Renal cortex interstitium (tissue), 15 donors: ENCODE results near the gene VAMP2. TPM values are rescaled to one million over a fixed set of nuclear protein-coding genes. Genes with fewer than 3 reads are reported as not detected.

ENCODE experiments used
- DNase-seq, 11 donors: peaks; one replicate each; pipeline ENCODE4 v3.0.0-alpha.2; 2013; ENCODE audit warnings: low read depth in 9 of 11, low spot score in 4 of 11; ENCODE audit errors: extremely low read depth in 1 of 11
- long read RNA-seq, 16 experiments: transcript quantifications; one replicate each; lab custom pipeline, GENCODE V29; 2026
- polyA plus RNA-seq, 3 donors: library from polyadenylated mRNA; unstranded; fragments of 120-200 nt; gene quantifications; one replicate each; pipeline ENCODE4 v1.2.1, GENCODE V29; 2013; ENCODE audit not compliant: insufficient read length in 3 of 3

The VAMP2 gene
- polyA plus RNA-seq, result 100 to 1,000 TPM; 107 to 150 (median 110) TPM
- long read RNA-seq, donor 1, transcript VAMP2-201 (5 exons, 2,153 nt), result major isoform, 36 of 51 reads
- long read RNA-seq, donor 1, partial matches to known transcripts, result 10 of 51 reads
- long read RNA-seq, donor 1, other reads (novel, unspliced or antisense), result 0 of 51 reads
- long read RNA-seq, donor 2, transcript VAMP2-203 (4 exons, 557 nt), result minor isoform, 5 of 43 reads
- long read RNA-seq, donor 2, transcript VAMP2-201 (5 exons, 2,153 nt), result major isoform, 30 of 43 reads
- long read RNA-seq, donor 2, partial matches to known transcripts, result 7 of 43 reads
- long read RNA-seq, donor 2, other reads (novel, unspliced or antisense), result 0 of 43 reads
- long read RNA-seq, donor 3, transcript VAMP2-201 (5 exons, 2,153 nt), result major isoform, 67 of 101 reads
- long read RNA-seq, donor 3, transcript VAMP2-204 (5 exons, 874 nt), result minor isoform, 5 of 101 reads
- long read RNA-seq, donor 3, partial matches to known transcripts, result 25 of 101 reads
- long read RNA-seq, donor 3, other reads (novel, unspliced or antisense), result 0 of 101 reads
- long read RNA-seq, donor 4, transcript VAMP2-203 (4 exons, 557 nt), result minor isoform, 9 of 57 reads
- long read RNA-seq, donor 4, transcript VAMP2-201 (5 exons, 2,153 nt), result major isoform, 38 of 57 reads
- long read RNA-seq, donor 4, partial matches to known transcripts, result 9 of 57 reads
- long read RNA-seq, donor 4, other reads (novel, unspliced or antisense), result 0 of 57 reads
- long read RNA-seq, donor 5, result 0 reads
- long read RNA-seq, donor 6, transcript VAMP2-201 (5 exons, 2,153 nt), result major isoform, 43 of 69 reads
- long read RNA-seq, donor 6, transcript VAMP2-203 (4 exons, 557 nt), result minor isoform, 8 of 69 reads
- long read RNA-seq, donor 6, partial matches to known transcripts, result 16 of 69 reads
- long read RNA-seq, donor 6, other reads (novel, unspliced or antisense), result 0 of 69 reads
- long read RNA-seq, donor 7, transcript VAMP2-203 (4 exons, 557 nt), result minor isoform, 7 of 70 reads
- long read RNA-seq, donor 7, transcript VAMP2-201 (5 exons, 2,153 nt), result major isoform, 36 of 70 reads
- long read RNA-seq, donor 7, partial matches to known transcripts, result 24 of 70 reads
- long read RNA-seq, donor 7, other reads (novel, unspliced or antisense), result 0 of 70 reads
- long read RNA-seq, donor 8, result 0 reads
- long read RNA-seq, donor 9, transcript VAMP2-201 (5 exons, 2,153 nt), result major isoform, 36 of 66 reads
- long read RNA-seq, donor 9, transcript VAMP2-203 (4 exons, 557 nt), result minor isoform, 5 of 66 reads
- long read RNA-seq, donor 9, partial matches to known transcripts, result 22 of 66 reads
- long read RNA-seq, donor 9, other reads (novel, unspliced or antisense), result 0 of 66 reads
- long read RNA-seq, donor 10, transcript VAMP2-201 (5 exons, 2,153 nt), result major isoform, 39 of 55 reads
- long read RNA-seq, donor 10, partial matches to known transcripts, result 10 of 55 reads
- long read RNA-seq, donor 10, other reads (novel, unspliced or antisense), result 0 of 55 reads
- long read RNA-seq, donor 11, transcript VAMP2-203 (4 exons, 557 nt), result minor isoform, 6 of 64 reads
- long read RNA-seq, donor 11, transcript VAMP2-201 (5 exons, 2,153 nt), result major isoform, 38 of 64 reads
- long read RNA-seq, donor 11, partial matches to known transcripts, result 19 of 64 reads
- long read RNA-seq, donor 11, other reads (novel, unspliced or antisense), result 0 of 64 reads
- long read RNA-seq, donor 12, transcript VAMP2-201 (5 exons, 2,153 nt), result major isoform, 12 of 24 reads
- long read RNA-seq, donor 12, transcript VAMP2-203 (4 exons, 557 nt), result minor isoform, 5 of 24 reads
- long read RNA-seq, donor 12, partial matches to known transcripts, result 6 of 24 reads
- long read RNA-seq, donor 12, other reads (novel, unspliced or antisense), result 0 of 24 reads
- long read RNA-seq, donor 13, result 0 reads
- long read RNA-seq, donor 14, transcript VAMP2-201 (5 exons, 2,153 nt), result major isoform, 39 of 45 reads
- long read RNA-seq, donor 14, partial matches to known transcripts, result 0 of 45 reads
- long read RNA-seq, donor 14, other reads (novel, unspliced or antisense), result 0 of 45 reads
- long read RNA-seq, donor 15, transcript VAMP2-201 (5 exons, 2,153 nt), result major isoform, 31 of 70 reads
- long read RNA-seq, donor 15, partial matches to known transcripts, result 29 of 70 reads
- long read RNA-seq, donor 15, other reads (novel, unspliced or antisense), result 5 of 70 reads
- long read RNA-seq, donor 16, transcript VAMP2-201 (5 exons, 2,153 nt), result major isoform, 99 of 157 reads
- long read RNA-seq, donor 16, transcript VAMP2-203 (4 exons, 557 nt), result minor isoform, 20 of 157 reads
- long read RNA-seq, donor 16, partial matches to known transcripts, result 36 of 157 reads
- long read RNA-seq, donor 16, other reads (novel, unspliced or antisense), result 0 of 157 reads

GRCh38 chr17:8162233-8162996, at the start of gene VAMP2:
Gene VAMP2, minus strand, starts transcription at chr17:8162948. Its CDS starts 69 bp downstream, at chr17:8162879.
- DNase-seq, result no peak

- DNase-seq, result no peak
These were observed 48.2 kb upstream of the VAMP2 start for GRCh38 chr17:8210761-8211458.

GRCh38 chr17:8209907-8210760, 47.4 kb upstream of the VAMP2 start, which contains the start of gene AURKB:
Gene AURKB, minus strand, starts transcription at chr17:8210575. Its CDS starts 351 bp downstream, at chr17:8210224.
- peak; percentile 91 to 98 (median 96) for DNase-seq

- DNase-seq, result no peak
These were observed 43.8 kb upstream of the VAMP2 start for GRCh38 chr17:8206536-8206935.

DNA sequence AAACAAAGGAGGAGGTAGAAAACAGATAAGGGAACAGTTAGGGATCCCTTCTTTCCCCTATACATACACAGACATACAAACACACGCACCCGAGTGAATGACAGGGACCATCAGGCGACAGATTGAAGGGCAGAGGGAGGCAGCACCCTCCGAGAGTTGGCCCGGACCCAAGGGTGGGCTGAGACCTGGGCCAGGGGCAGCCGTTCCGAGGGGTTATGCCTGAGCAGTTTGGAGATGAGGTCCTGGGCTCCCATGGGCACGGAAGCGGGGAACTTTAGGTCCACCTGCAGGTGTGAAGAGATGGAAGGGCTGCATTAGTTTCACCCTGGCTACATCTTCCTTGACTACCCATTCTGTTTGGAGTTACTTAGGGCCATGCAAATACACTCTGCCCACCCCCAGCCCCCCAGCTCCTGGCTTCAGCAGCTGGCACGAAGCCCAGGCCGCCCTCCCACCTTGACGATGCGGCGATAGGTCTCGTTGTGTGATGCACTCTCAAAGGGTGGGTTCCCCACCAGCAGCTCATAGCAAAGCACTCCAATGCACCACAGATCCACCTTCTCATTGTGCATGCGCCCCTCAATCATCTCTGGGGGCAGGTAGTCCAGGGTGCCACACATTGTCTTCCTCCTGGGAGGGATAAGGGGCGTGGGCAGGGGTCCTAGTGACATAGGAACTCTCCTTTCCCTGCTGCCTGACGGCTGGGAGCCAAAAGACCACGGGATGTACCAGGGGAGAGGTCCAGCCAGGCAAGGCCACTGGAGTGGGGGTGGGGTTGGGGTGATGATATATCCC, 42.2 kb upstream of the VAMP2 start:
- DNase-seq, result no peak

DNA sequence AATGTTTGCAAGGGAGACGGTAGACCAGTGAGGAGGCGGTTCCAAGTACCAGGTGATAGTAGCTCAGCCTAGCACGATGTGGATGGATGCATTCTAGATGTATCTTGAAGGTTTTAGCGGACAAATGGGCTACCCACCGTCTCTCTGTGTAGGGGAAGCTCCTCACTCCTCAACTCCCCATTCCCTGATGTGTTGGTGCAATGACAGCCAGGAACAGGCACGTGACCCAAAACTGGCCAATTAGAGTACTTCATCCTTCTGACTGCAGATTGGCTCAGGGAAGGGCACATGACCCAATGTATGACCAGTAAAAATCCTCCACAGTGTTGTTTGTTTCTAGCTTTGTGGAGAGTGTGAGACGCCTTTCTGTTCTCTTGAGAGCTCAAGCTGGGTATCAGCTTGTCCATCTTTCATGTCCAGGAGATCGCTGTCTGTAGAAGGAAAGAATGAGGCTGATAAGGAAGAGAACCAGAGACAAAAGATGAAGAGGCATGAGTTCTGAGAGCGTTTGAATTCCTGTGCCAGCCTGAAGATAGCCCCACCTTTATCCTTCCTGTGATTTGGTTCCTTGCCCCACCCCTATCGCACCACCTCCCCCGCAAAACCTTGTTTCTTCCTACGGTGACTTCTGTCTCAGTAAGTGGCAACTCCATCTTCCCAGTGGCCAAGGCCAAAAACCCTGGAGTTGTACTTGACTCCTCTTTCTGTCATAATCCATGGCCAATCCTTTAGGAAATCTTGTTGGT, 29.5 kb upstream of the VAMP2 start:
- DNase-seq, result peak in 8 of 11 donors; percentile 69 to 91 (median 82)

- DNase-seq, result no peak
These were observed 27.8 kb upstream of the VAMP2 start for GRCh38 chr17:8190506-8190905.

- peak; percentile 81 to 98 (median 92) for DNase-seq
These were observed 27.1 kb upstream of the VAMP2 start, which contains the start of gene BORCS6 for GRCh38 chr17:8189711-8190477. Gene BORCS6, minus strand, starts transcription at chr17:8190180. Its CDS starts 40 bp downstream, at chr17:8190140.

GRCh38 chr17:8189041-8189710, 26.4 kb upstream of the VAMP2 start:
- no peak for DNase-seq

DNA sequence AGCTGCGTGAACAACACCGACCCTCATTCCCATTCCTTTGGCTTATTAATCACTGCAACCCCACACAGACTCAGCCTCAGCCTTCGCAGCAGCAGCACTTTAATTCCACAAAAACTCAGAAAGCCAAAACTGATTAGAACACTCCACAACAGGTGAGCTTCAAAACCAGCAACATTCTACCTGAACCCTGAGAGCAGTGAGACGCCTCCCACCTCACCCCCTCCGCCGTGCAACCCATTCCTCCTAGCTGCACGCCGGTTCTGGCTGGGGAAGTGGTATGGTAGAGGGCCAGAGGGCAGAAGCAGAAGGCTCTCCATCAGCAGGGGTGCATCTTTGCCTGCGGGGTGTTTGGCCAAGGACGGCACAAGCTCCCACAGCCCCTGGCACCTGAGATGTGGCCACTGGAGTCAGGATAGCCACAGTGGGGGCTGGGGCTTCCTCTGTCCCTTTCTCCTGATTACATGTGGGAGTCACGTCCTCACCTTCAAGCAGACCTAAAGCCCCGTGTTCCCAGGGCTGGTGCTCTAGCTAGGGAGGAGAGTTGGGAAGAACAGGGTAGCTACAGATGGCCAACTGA, 25.6 kb upstream of the VAMP2 start:
- DNase-seq, result no peak

- peak; percentile 86 to 96 (median 93) for DNase-seq
These were observed 24.9 kb upstream of the VAMP2 start for GRCh38 chr17:8187517-8188262.
